Measurements from ENCODE around the gene ARHGAP26.

Gene ARHGAP26

GRCh38 chr5:143059976-143060765 lies 290.0 kb downstream of the ARHGAP26 start:
- peak overlapping the region; percentile 6 for H3K27ac ChIP-seq (ENCODE audit: low read depth, low read length)
- peaks cover 11 to 44% (median 43%) of the 10 kb centered on the region in 5 donors for H3K4me1 ChIP-seq (ENCODE audit: control insufficient read depth in 5 of 5, insufficient read depth in 5 of 5, low read length in 5 of 5)

GRCh38 chr5:143061161-143061945 lies 291.2 kb downstream of the ARHGAP26 start:
- no peak overlapping the region for H3K4me3 ChIP-seq (ENCODE audit: low read depth in 1 of 5, low read length in 5 of 5)
- H3K27ac ChIP-seq (ENCODE audit: low read depth, low read length): no peak overlapping the region
- H3K9me3 ChIP-seq (ENCODE audit: control insufficient read depth in 5 of 5, low read length in 5 of 5): no peaks in the 10 kb centered on the region
- H3K36me3 ChIP-seq (ENCODE audit: control insufficient read depth in 5 of 5, insufficient read depth in 5 of 5, low read length in 5 of 5): peaks cover 0 to 2% (median 0%) of the 10 kb centered on the region in 5 donors
- H3K9ac ChIP-seq (ENCODE audit: low read length in 5 of 5): no peak overlapping the region
- no peaks in the 10 kb centered on the region for H3K27me3 ChIP-seq (ENCODE audit: control insufficient read depth in 5 of 5, insufficient read depth in 4 of 5, low read length in 5 of 5)
- peaks cover 13 to 56% (median 54%) of the 10 kb centered on the region in 5 donors for H3K4me1 ChIP-seq (ENCODE audit: control insufficient read depth in 5 of 5, insufficient read depth in 5 of 5, low read length in 5 of 5)

More at GRCh38 chr5:143059976-143060765, 290.0 kb downstream of the ARHGAP26 start:
- Histone ChIP-seq H3K9me3 (ENCODE audit: control insufficient read depth in 5 of 5, low read length in 5 of 5) (no peaks in the 10 kb centered on the region), H3K36me3 (ENCODE audit: control insufficient read depth in 5 of 5, insufficient read depth in 5 of 5, low read length in 5 of 5) (peaks cover 0 to 4% (median 2%) of the 10 kb centered on the region in 5 donors), H3K9ac (ENCODE audit: low read length in 5 of 5) (no peak overlapping the region), H3K4me3 (ENCODE audit: low read depth in 1 of 5, low read length in 5 of 5) (no peak overlapping the region), H3K27me3 (ENCODE audit: control insufficient read depth in 5 of 5, insufficient read depth in 4 of 5, low read length in 5 of 5) (no peaks in the 10 kb centered on the region)

- Histone ChIP-seq H3K27ac (ENCODE audit: low read depth, low read length) (no peak overlapping the region), H3K9me3 (ENCODE audit: control insufficient read depth in 5 of 5, low read length in 5 of 5) (no peaks in the 10 kb centered on the region), H3K36me3 (ENCODE audit: control insufficient read depth in 5 of 5, insufficient read depth in 5 of 5, low read length in 5 of 5) (no peaks in the 10 kb centered on the region), H3K9ac (ENCODE audit: low read length in 5 of 5) (no peak overlapping the region), H3K4me1 (ENCODE audit: control insufficient read depth in 5 of 5, insufficient read depth in 5 of 5, low read length in 5 of 5) (peaks cover 13 to 62% (median 61%) of the 10 kb centered on the region in 5 donors), H3K4me3 (ENCODE audit: low read depth in 1 of 5, low read length in 5 of 5) (no peak overlapping the region), H3K27me3 (ENCODE audit: control insufficient read depth in 5 of 5, insufficient read depth in 4 of 5, low read length in 5 of 5) (no peaks in the 10 kb centered on the region)
Observed at GRCh38 chr5:143062379-143062778, 292.2 kb downstream of the ARHGAP26 start.

DNA sequence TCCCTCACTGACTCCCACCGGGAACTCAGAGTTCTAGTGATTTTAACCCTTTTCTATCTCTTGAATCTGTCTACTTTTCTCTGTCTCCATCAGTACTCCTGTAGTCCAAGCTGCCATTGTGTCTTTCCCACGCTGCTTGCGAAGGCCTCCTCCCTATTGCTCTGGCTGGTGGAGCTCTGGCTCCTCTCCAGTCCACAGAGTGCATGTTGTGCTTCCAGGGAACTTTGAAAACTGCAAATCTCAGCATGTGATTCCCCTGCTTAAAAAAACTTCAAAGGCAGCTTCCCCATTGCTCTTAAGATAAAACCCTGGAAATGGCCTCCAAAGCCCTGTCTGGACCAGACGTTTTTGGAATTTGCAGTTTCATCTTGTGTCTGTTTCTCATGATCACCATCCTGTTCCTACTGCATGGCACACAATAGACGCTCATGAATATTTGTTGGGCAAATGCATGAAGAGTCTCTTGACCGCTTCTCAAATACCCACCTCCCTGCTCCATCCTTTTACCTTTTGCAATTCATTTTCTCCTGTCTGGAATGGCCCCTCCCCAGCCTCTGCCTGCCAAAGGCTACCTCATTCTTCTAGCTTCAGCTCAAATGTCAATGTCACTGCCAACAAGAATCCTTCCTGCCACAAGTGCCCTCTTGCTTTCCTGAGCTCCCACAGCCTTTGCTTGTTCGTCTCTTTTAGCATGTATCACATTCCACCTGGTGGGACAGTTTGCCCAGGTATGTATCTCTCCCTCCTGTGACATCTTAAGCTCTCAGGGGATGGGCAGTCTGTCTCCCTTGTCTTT lies 293.2 kb downstream of the ARHGAP26 start:
- no peaks in the 10 kb centered on the region for H3K27me3 ChIP-seq (ENCODE audit: control insufficient read depth in 5 of 5, insufficient read depth in 4 of 5, low read length in 5 of 5)
- H3K4me3 ChIP-seq (ENCODE audit: low read depth in 1 of 5, low read length in 5 of 5): no peak overlapping the region
- H3K27ac ChIP-seq (ENCODE audit: low read depth, low read length): peak overlapping the region; percentile 65
- H3K4me1 ChIP-seq (ENCODE audit: control insufficient read depth in 5 of 5, insufficient read depth in 5 of 5, low read length in 5 of 5): peaks cover 13 to 60% (median 59%) of the 10 kb centered on the region in 5 donors
- H3K9ac ChIP-seq (ENCODE audit: low read length in 5 of 5): no peak overlapping the region
- peaks cover 0 to 2% (median 0%) of the 10 kb centered on the region in 5 donors for H3K36me3 ChIP-seq (ENCODE audit: control insufficient read depth in 5 of 5, insufficient read depth in 5 of 5, low read length in 5 of 5)
- H3K9me3 ChIP-seq (ENCODE audit: control insufficient read depth in 5 of 5, low read length in 5 of 5): no peaks in the 10 kb centered on the region

DNA sequence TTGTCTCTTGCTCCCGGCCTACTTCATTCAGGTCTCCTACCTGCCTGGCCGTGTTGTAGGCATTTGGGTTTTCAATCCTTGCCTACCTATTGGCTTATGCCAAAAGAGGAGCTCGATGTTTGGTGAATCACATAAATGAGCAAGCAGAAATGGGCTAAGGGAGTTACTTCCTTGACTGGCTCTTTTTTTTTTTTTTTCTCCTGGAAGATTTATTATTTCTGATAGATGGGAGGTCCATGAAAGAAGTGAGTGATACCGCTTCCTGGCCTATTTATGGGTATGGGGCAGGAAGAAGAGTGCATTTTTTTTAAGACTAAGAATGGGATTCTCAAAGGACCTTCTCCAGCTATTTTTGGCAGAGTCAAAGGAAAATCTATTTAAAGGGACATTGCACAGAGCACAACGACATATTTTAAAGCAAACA lies 294.1 kb downstream of the ARHGAP26 start:
- no peak overlapping the region for H3K9ac ChIP-seq (ENCODE audit: low read length in 5 of 5)
- H3K9me3 ChIP-seq (ENCODE audit: control insufficient read depth in 5 of 5, low read length in 5 of 5): no peaks in the 10 kb centered on the region
- H3K36me3 ChIP-seq (ENCODE audit: control insufficient read depth in 5 of 5, insufficient read depth in 5 of 5, low read length in 5 of 5): peaks cover 0 to 6% (median 0%) of the 10 kb centered on the region in 5 donors
- H3K4me1 ChIP-seq (ENCODE audit: control insufficient read depth in 5 of 5, insufficient read depth in 5 of 5, low read length in 5 of 5): peaks cover 13 to 60% (median 59%) of the 10 kb centered on the region in 5 donors
- peak overlapping the region; percentile 65 for H3K27ac ChIP-seq (ENCODE audit: low read depth, low read length)
- no peaks in the 10 kb centered on the region for H3K27me3 ChIP-seq (ENCODE audit: control insufficient read depth in 5 of 5, insufficient read depth in 4 of 5, low read length in 5 of 5)
- peak overlapping the region; percentile 3 to 30 (median 14) for H3K4me3 ChIP-seq (ENCODE audit: low read depth in 1 of 5, low read length in 5 of 5)

GRCh38 chr5:143064676-143065075 lies 294.5 kb downstream of the ARHGAP26 start:
- peaks cover 0 to 6% (median 0%) of the 10 kb centered on the region in 5 donors for H3K36me3 ChIP-seq (ENCODE audit: control insufficient read depth in 5 of 5, insufficient read depth in 5 of 5, low read length in 5 of 5)
- H3K4me1 ChIP-seq (ENCODE audit: control insufficient read depth in 5 of 5, insufficient read depth in 5 of 5, low read length in 5 of 5): peaks cover 13 to 59% (median 57%) of the 10 kb centered on the region in 5 donors
- no peak overlapping the region for H3K9ac ChIP-seq (ENCODE audit: low read length in 5 of 5)
- H3K27ac ChIP-seq (ENCODE audit: low read depth, low read length): peak overlapping the region; percentile 65
- H3K9me3 ChIP-seq (ENCODE audit: control insufficient read depth in 5 of 5, low read length in 5 of 5): no peaks in the 10 kb centered on the region
- peak overlapping the region in 4 of 5 donors; percentile 2 to 24 (median 8) for H3K4me3 ChIP-seq (ENCODE audit: low read depth in 1 of 5, low read length in 5 of 5)
- no peaks in the 10 kb centered on the region for H3K27me3 ChIP-seq (ENCODE audit: control insufficient read depth in 5 of 5, insufficient read depth in 4 of 5, low read length in 5 of 5)

- Histone ChIP-seq H3K9me3 (ENCODE audit: control insufficient read depth in 5 of 5, low read length in 5 of 5) (no peaks in the 10 kb centered on the region), H3K4me1 (ENCODE audit: control insufficient read depth in 5 of 5, insufficient read depth in 5 of 5, low read length in 5 of 5) (peaks cover 13 to 57% (median 51%) of the 10 kb centered on the region in 5 donors), H3K4me3 (ENCODE audit: low read depth in 1 of 5, low read length in 5 of 5) (no peak overlapping the region), H3K27ac (ENCODE audit: low read depth, low read length) (peak overlapping the region; percentile 65), H3K36me3 (ENCODE audit: control insufficient read depth in 5 of 5, insufficient read depth in 5 of 5, low read length in 5 of 5) (peaks cover 0 to 6% (median 0%) of the 10 kb centered on the region in 5 donors), H3K27me3 (ENCODE audit: control insufficient read depth in 5 of 5, insufficient read depth in 4 of 5, low read length in 5 of 5) (no peaks in the 10 kb centered on the region), H3K9ac (ENCODE audit: low read length in 5 of 5) (no peak overlapping the region)
Observed at GRCh38 chr5:143065185-143065965, 295.2 kb downstream of the ARHGAP26 start.

GRCh38 chr5:143065996-143066522 lies 295.9 kb downstream of the ARHGAP26 start:
- H3K27ac ChIP-seq (ENCODE audit: low read depth, low read length): peak overlapping the region; percentile 18
- H3K36me3 ChIP-seq (ENCODE audit: control insufficient read depth in 5 of 5, insufficient read depth in 5 of 5, low read length in 5 of 5): peaks cover 0 to 6% (median 0%) of the 10 kb centered on the region in 5 donors
- no peaks in the 10 kb centered on the region for H3K27me3 ChIP-seq (ENCODE audit: control insufficient read depth in 5 of 5, insufficient read depth in 4 of 5, low read length in 5 of 5)
- H3K4me3 ChIP-seq (ENCODE audit: low read depth in 1 of 5, low read length in 5 of 5): no peak overlapping the region
- H3K9ac ChIP-seq (ENCODE audit: low read length in 5 of 5): no peak overlapping the region
- H3K9me3 ChIP-seq (ENCODE audit: control insufficient read depth in 5 of 5, low read length in 5 of 5): no peaks in the 10 kb centered on the region
- peaks cover 13 to 51% (median 46%) of the 10 kb centered on the region in 5 donors for H3K4me1 ChIP-seq (ENCODE audit: control insufficient read depth in 5 of 5, insufficient read depth in 5 of 5, low read length in 5 of 5)
